H1 (cell line): ENCODE measurements around the gene JOSD2. TPM values are rescaled to one million over a fixed set of nuclear protein-coding genes. Genes with fewer than 3 reads are reported as not detected.

Experiments used
- CTCF ChIA-PET: fragments of 300-600 bp; sonication (Branson Sonifier 250); formaldehyde crosslinking; loops from one replicate; lab custom pipeline; 2021; ENCODE audit not compliant: partially characterized antibody; lab: Charles Lee
- POLR2A ChIA-PET: fragments of 300-600 bp; sonication (Branson Sonifier 250); formaldehyde crosslinking; loops from one replicate; lab custom pipeline; 2021; ENCODE audit warnings: inconsistent platforms; ENCODE audit not compliant: partially characterized antibody; lab: Charles Lee
- DNase-seq, 2 experiments: peaks; one replicate each; pipeline versions ENCODE4 v3.0.0 to v3.0.0-alpha.2; 2010 to 2022; ENCODE audit warnings: low spot score in 2 of 2, low read depth in 1 of 2, mixed read lengths in 1 of 2
- FAIRE-seq: peaks from 2 replicates; lab custom pipeline; 2011; peaks lifted over from hg19 to GRCh38; lab: Jason Lieb, UNC
- H2AFZ ChIP-seq: 2 replicates; pipeline ENCODE4 v1.8.1; 2012; ENCODE audit warnings: low read length, inconsistent platforms
- H2AK5ac ChIP-seq: 2 replicates; pipeline ENCODE4 v1.6.1; 2013; ENCODE audit warnings: low read depth, low read length
- H2BK120ac ChIP-seq: replicated peaks from 2 replicates; pipeline ENCODE3; 2013; ENCODE audit warnings: low read depth, low read length, inconsistent platforms
- H2BK12ac ChIP-seq: 2 replicates; pipeline ENCODE4 v1.6.1; 2013; ENCODE audit warnings: low read depth, low read length
- H2BK15ac ChIP-seq: 2 replicates; pipeline ENCODE4 v1.6.1; 2013; ENCODE audit warnings: low read length
- H2BK20ac ChIP-seq: 2 replicates; pipeline ENCODE4 v1.6.1; 2013; ENCODE audit warnings: low read length
- H2BK5ac ChIP-seq: 2 replicates; pipeline ENCODE4 v1.6.1; 2013; ENCODE audit warnings: low read depth, low read length
- H3K14ac ChIP-seq: 2 replicates; pipeline ENCODE4 v1.6.1; 2013; ENCODE audit warnings: inconsistent platforms; ENCODE audit not compliant: insufficient read length
- H3K18ac ChIP-seq: 2 replicates; pipeline ENCODE4 v1.6.1; 2013; ENCODE audit warnings: low read length; ENCODE audit errors: extremely low read depth
- H3K23ac ChIP-seq: 2 replicates; pipeline ENCODE4 v1.6.1; 2013; ENCODE audit warnings: inconsistent platforms; ENCODE audit not compliant: insufficient read length
- H3K23me2 ChIP-seq: 2 replicates; pipeline ENCODE4 v1.6.1; 2013; ENCODE audit warnings: low read depth, low read length
- H3K27ac ChIP-seq: 2 replicates; pipeline ENCODE4 v1.6.1; 2011; ENCODE audit warnings: low read depth, low read length, inconsistent platforms
- H3K27me3 ChIP-seq, 4 experiments: replicated peaks in 1 of 4; 1 replicate in 1 of 4; 2 replicates in 3 of 4; pipeline versions ENCODE4 v1.6.1 to v1.8.1; 2011 to 2013; ENCODE audit warnings: low read length in 3 of 4, mild to moderate bottlenecking in 3 of 4, inconsistent platforms in 2 of 4, mixed read lengths in 2 of 4, moderate library complexity in 1 of 4; ENCODE audit not compliant: control insufficient read depth in 3 of 4, insufficient read depth in 3 of 4; ENCODE audit errors: extremely low read depth in 1 of 4
- H3K36me3 ChIP-seq, 4 experiments: 2 replicates each; pipeline versions ENCODE4 v1.6.1 to v1.8.1; 2011 to 2013; ENCODE audit warnings: mild to moderate bottlenecking in 4 of 4, low read length in 3 of 4, moderate library complexity in 2 of 4, control low read depth in 1 of 4, inconsistent platforms in 1 of 4; ENCODE audit not compliant: insufficient read depth in 4 of 4, control insufficient read depth in 2 of 4
- H3K4ac ChIP-seq: replicated peaks from 2 replicates; pipeline ENCODE3; 2013; ENCODE audit warnings: low read length, low read depth, mixed read lengths, inconsistent platforms; ENCODE audit not compliant: insufficient read length
- H3K4me1 ChIP-seq, 4 experiments: replicated peaks in 1 of 4; 1 replicate in 1 of 4; 2 replicates in 3 of 4; pipeline versions ENCODE4 v1.6.1 to v1.8.1; 2011 to 2013; ENCODE audit warnings: low read length in 3 of 4, inconsistent platforms in 2 of 4, mixed read lengths in 1 of 4; ENCODE audit not compliant: insufficient read depth in 4 of 4, control insufficient read depth in 3 of 4
- H3K4me2 ChIP-seq, 2 experiments: 2 replicates each; pipeline versions ENCODE4 v1.6.1 to v1.8.1; 2011 to 2013; ENCODE audit warnings: low read depth in 2 of 2, low read length in 2 of 2, control low read depth in 1 of 2, inconsistent platforms in 1 of 2, mild to moderate bottlenecking in 1 of 2; ENCODE audit not compliant: insufficient read depth in 1 of 2
- H3K4me3 ChIP-seq, 4 experiments: fragments of 200-600, 300-600 bp in 1 of 4; sonication (generic), shearing (Covaris generic), sonication (Bioruptor Twin) in 1 of 4; 2 replicates each; pipeline versions ENCODE4 v1.5.1 to v1.8.1; 2011 to 2016; ENCODE audit warnings: low read length in 4 of 4, low read depth in 3 of 4, control low read depth in 2 of 4, inconsistent platforms in 2 of 4, mild to moderate bottlenecking in 2 of 4, mixed read lengths in 1 of 4, moderate library complexity in 1 of 4; ENCODE audit not compliant: insufficient read depth in 2 of 4; ENCODE audit errors: extremely low read depth in 1 of 4
- H3K56ac ChIP-seq: replicated peaks from 2 replicates; pipeline ENCODE3; 2013; ENCODE audit warnings: low read depth, mild to moderate bottlenecking, mixed read lengths, low read length, inconsistent platforms; ENCODE audit not compliant: insufficient read length
- H3K79me1 ChIP-seq: 2 replicates; pipeline ENCODE4 v1.6.1; 2013; ENCODE audit warnings: low read depth, low read length, control low read depth
- H3K79me2 ChIP-seq, 2 experiments: 2 replicates each; pipeline versions ENCODE4 v1.6.1 to v1.8.1; 2012 to 2013; ENCODE audit warnings: low read length in 2 of 2, mild to moderate bottlenecking in 2 of 2, inconsistent platforms in 1 of 2; ENCODE audit not compliant: insufficient read depth in 2 of 2, control insufficient read depth in 1 of 2
- H3K9ac ChIP-seq, 4 experiments: replicated peaks in 1 of 4; 1 replicate in 1 of 4; 2 replicates in 3 of 4; pipeline versions ENCODE4 v1.6.1 to v1.8.1; 2011 to 2013; ENCODE audit warnings: low read depth in 3 of 4, low read length in 3 of 4, control low read depth in 2 of 4, mild to moderate bottlenecking in 2 of 4, moderate library complexity in 2 of 4, inconsistent platforms in 1 of 4; ENCODE audit errors: extremely low read depth in 1 of 4
- H3K9me3 ChIP-seq, 2 experiments: 2 replicates each; pipeline versions ENCODE4 v1.6.1 to v1.8.1; 2012 to 2013; ENCODE audit warnings: mild to moderate bottlenecking in 2 of 2, moderate library complexity in 2 of 2, control low read depth in 1 of 2, inconsistent platforms in 1 of 2, low read depth in 1 of 2, low read length in 1 of 2, mixed read lengths in 1 of 2; ENCODE audit not compliant: insufficient read depth in 2 of 2
- H4K20me1 ChIP-seq, 2 experiments: replicated peaks in 1 of 2; 2 replicates each; pipeline versions ENCODE3 to v1.8.1; 2011 to 2013; ENCODE audit warnings: inconsistent platforms in 2 of 2, low read length in 2 of 2, mild to moderate bottlenecking in 1 of 2; ENCODE audit not compliant: insufficient read depth in 2 of 2, control insufficient read depth in 1 of 2
- H4K5ac ChIP-seq: 2 replicates; pipeline ENCODE4 v1.6.1; 2013; ENCODE audit warnings: low read length, low read depth, mixed read lengths, inconsistent platforms; ENCODE audit not compliant: insufficient read length
- H4K8ac ChIP-seq: 2 replicates; pipeline ENCODE4 v1.8.0; 2013; ENCODE audit warnings: mild to moderate bottlenecking, moderate library complexity, low read length, inconsistent platforms; ENCODE audit not compliant: insufficient read depth; ENCODE audit errors: extremely low read depth
- H4K91ac ChIP-seq: replicated peaks from 2 replicates; pipeline ENCODE3; 2013; ENCODE audit warnings: low read length, mixed read lengths, inconsistent platforms; ENCODE audit not compliant: insufficient read length
- ATF3 ChIP-seq: IDR thresholded peaks from 2 replicates; pipeline ENCODE4 v1.6.1; 2011; ENCODE audit warnings: low read depth, mild to moderate bottlenecking, low read length; ENCODE audit not compliant: insufficient read depth
- CTCF ChIP-seq, 3 experiments: IDR thresholded peaks; 1 replicate in 2 of 3; 2 replicates in 1 of 3; pipeline versions ENCODE4 v1.5.1 to v1.6.1; 2011; ENCODE audit warnings: low read length in 3 of 3, mild to moderate bottlenecking in 3 of 3, inconsistent platforms in 2 of 3, low read depth in 1 of 3, moderate library complexity in 1 of 3; ENCODE audit not compliant: insufficient read depth in 1 of 3; ENCODE audit errors: control extremely low read depth in 1 of 3
- E2F6 ChIP-seq: IDR thresholded peaks from 2 replicates; pipeline ENCODE4 v1.6.1; 2012; ENCODE audit warnings: inconsistent platforms
- JUND ChIP-seq: IDR thresholded peaks from 2 replicates; pipeline ENCODE4 v1.6.1; 2011; ENCODE audit warnings: mild to moderate bottlenecking, improper control_type of control experiment, low read length
- SIN3A ChIP-seq, 2 experiments: IDR thresholded peaks in 1 of 2; conservative IDR thresholded peaks in 1 of 2; 2 replicates each; pipeline ENCODE4 v1.6.1; 2011 to 2012; ENCODE audit warnings: low read length in 2 of 2, improper control_type of control experiment in 1 of 2, low read depth in 1 of 2, mild to moderate bottlenecking in 1 of 2
- WGBS, 2 experiments: shearing (Covaris generic) in 1 of 2; methylation state at CpG; one replicate each; pipeline versions ENCODE4 v1.1.6 to v1.1.7; 2013 to 2015; ENCODE audit warnings: low lambda C conversion rate in 2 of 2, mixed read lengths in 2 of 2, inconsistent platforms in 1 of 2, low coverage in 1 of 2, missing lambda C conversion rate in 1 of 2; ENCODE audit not compliant: insufficient replicate concordance in 2 of 2, insufficient coverage in 1 of 2, insufficient read length in 1 of 2; ENCODE audit errors: extremely low coverage in 1 of 2, missing lambda C conversion rate in 1 of 2; 5-methylcytosine and 5-hydroxymethylcytosine counted together
- polyA plus RNA-seq, 7 experiments: library from polyadenylated mRNA; depleted of rRNA in 3 of 7; stranded (reverse) in 5 of 7; unstranded in 2 of 7; fragments of >200 nt in 5 of 7; fragments of 200-250 nt in 2 of 7; gene quantifications; 1 replicate in 5 of 7; 2 replicates in 1 of 7; 4 replicates in 1 of 7; pipeline versions ENCODE4 v1.2.1 to v1.2.3, GENCODE V29; 2011 to 2013; ENCODE audit warnings: missing spikeins in 2 of 7, mixed read lengths in 2 of 7
- total RNA-seq: library from RNA; stranded (reverse); fragmentation: NEBNext Ultra II Directional; extraction: Animal tissue kit (Norgen Biotek cat#: 25700); gene quantifications from 2 replicates; pipeline ENCODE4 v1.2.1, GENCODE V29; 2021

The JOSD2 gene
- total and polyA plus RNA-seq, 2 of the 8 experiments (the other 6 are each of a cell fraction or from before 2014, with no cell fraction given), result 1.9 to 6.6 TPM

DNA sequence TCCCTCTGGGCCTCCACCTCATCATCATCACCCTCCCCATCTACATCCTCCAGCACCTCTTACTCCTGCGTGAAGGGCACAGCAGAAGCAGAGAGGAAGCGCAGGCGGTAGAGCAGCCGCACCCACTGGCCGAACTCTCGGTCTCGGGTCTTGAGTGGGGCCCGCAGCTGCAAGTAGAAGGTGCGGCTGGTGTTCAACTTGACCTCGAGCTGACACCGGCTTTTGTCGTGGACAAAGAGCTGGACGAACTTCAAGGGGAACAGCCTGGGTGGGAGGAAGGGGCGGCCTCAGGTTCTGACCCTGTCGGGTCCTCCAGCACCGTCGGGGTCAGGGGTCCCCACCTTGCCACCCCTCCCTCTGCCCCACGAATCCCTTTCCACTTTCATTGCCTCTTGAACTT is 43.4 kb downstream of the JOSD2 start:
- no peak overlapping the region for H4K8ac ChIP-seq
- no peak overlapping the region for H4K5ac ChIP-seq
- no peak overlapping the region for H2BK20ac ChIP-seq
- H3K23ac ChIP-seq, result no peak overlapping the region
- no peak overlapping the region for H3K56ac ChIP-seq
- H2AFZ ChIP-seq, result no peak overlapping the region
- CTCF ChIA-PET, result interaction anchor here (2.6 to 4.0 kb wide), 3 partner anchors 19 to 100 kb away, joined by 7 to 19 read pairs (median 9); no protein-coding TSS in a partner anchor
- H3K36me3 ChIP-seq, result no peaks in the 10 kb centered on the region
- 88% methylated on average over 18 of the region's 18 CpGs; no CpG with 5 or more reads in 1 of the 2 experiments for WGBS, 2 experiments
- no peaks in the 10 kb centered on the region for H3K79me2 ChIP-seq
- no peaks in the 10 kb centered on the region for H4K20me1 ChIP-seq
- no peak for DNase-seq
- TF ChIP-seq E2F6, result no peak
- TF ChIP-seq CTCF (IDR thresholded peaks at IDR 0.05; ENCODE audit: control extremely low read depth in 1 of 3, insufficient read depth in 1 of 3, low read depth in 1 of 3, low read length in 3 of 3), result no peak
- TF ChIP-seq ATF3, result no peak
- TF ChIP-seq JUND, result no peak
- no peak for TF ChIP-seq SIN3A (conservative IDR thresholded peaks at IDR 0.05 in 1 of 2, IDR thresholded peaks at IDR 0.05 in 1 of 2; ENCODE audit: low read depth in 1 of 2, low read length in 2 of 2)
- TF ChIP-seq, all 59 proteins: peak for 0
- H2BK5ac ChIP-seq, result no peak overlapping the region
- H2BK120ac ChIP-seq, result no peak overlapping the region
- POLR2A ChIA-PET, result interaction anchor here (1.0 kb wide), 1 partner anchor 52 kb away, joined by 3 read pairs; no protein-coding TSS in a partner anchor
- no peak overlapping the region for H4K91ac ChIP-seq
- no peak overlapping the region for H2AK5ac ChIP-seq
- H3K9me3 ChIP-seq, result no peaks in the 10 kb centered on the region
- H3K79me1 ChIP-seq, result no peaks in the 10 kb centered on the region
- H2BK12ac ChIP-seq, result no peak overlapping the region
- H3K14ac ChIP-seq, result no peak overlapping the region
- no peak overlapping the region for H3K9ac ChIP-seq
- no peak overlapping the region for H3K4me3 ChIP-seq
- peaks cover 0 to 8% (median 4%) of the 10 kb centered on the region in 4 experiments; a peak in 5 of 7 replicates for H3K4me1 ChIP-seq
- H3K4me2 ChIP-seq, result no peak overlapping the region
- FAIRE-seq, result no peak
- H2BK15ac ChIP-seq, result no peak overlapping the region
- peak overlapping the region; percentile 21 for H3K4ac ChIP-seq
- H3K27me3 ChIP-seq, result no peaks in the 10 kb centered on the region; a peak in 1 of 7 replicates
- H3K18ac ChIP-seq, result no peak overlapping the region
- no peaks in the 10 kb centered on the region for H3K23me2 ChIP-seq
- no peak overlapping the region for H3K27ac ChIP-seq
